DOHH2 (cell line): ENCODE results near the gene TNFRSF13B.
"Not testable (repeated sequence)": the region's sequence is repeated elsewhere in the genome, so short reads cannot be mapped to it uniquely, and the experiment has no call there.

Experiments used
- H3F3A ChIP-seq: fragments of 200-600 bp; sonication (generic), shearing (Covaris generic); 2 replicates; pipeline ENCODE4 v1.6.0; 2016; ENCODE audit warnings: antibody characterized with exemption, mild to moderate bottlenecking; ENCODE audit not compliant: control insufficient read depth, insufficient read depth
- H3K27ac ChIP-seq: fragments of 200-600 bp; sonication (generic); 2 replicates; pipeline ENCODE4 v1.5.1; 2014; ENCODE audit warnings: low read depth, mild to moderate bottlenecking, low read length, moderate library complexity
- H3K27me3 ChIP-seq: fragments of 200-600 bp; sonication (generic); 2 replicates; pipeline ENCODE4 v1.6.1; 2014; ENCODE audit warnings: mild to moderate bottlenecking, low read length, mixed read lengths; ENCODE audit not compliant: control insufficient read depth
- H3K36me3 ChIP-seq: fragments of 200-600 bp; sonication (generic); 2 replicates; pipeline ENCODE4 v1.6.1; 2014; ENCODE audit warnings: mild to moderate bottlenecking, low read length, moderate library complexity, mixed read lengths; ENCODE audit not compliant: control insufficient read depth
- H3K4me1 ChIP-seq: fragments of 200-600 bp; sonication (generic); 2 replicates; pipeline ENCODE4 v1.6.1; 2014; ENCODE audit warnings: mild to moderate bottlenecking, low read length, mixed read lengths; ENCODE audit not compliant: control insufficient read depth
- H3K4me2 ChIP-seq: fragments of 200-600 bp; sonication (generic); 2 replicates; pipeline ENCODE4 v1.6.0; 2014; ENCODE audit warnings: mild to moderate bottlenecking, low read length, moderate library complexity
- H3K4me3 ChIP-seq: fragments of 200-600 bp; sonication (generic); 2 replicates; pipeline ENCODE4 v1.5.1; 2014; ENCODE audit warnings: mild to moderate bottlenecking, low read length, mixed read lengths
- H3K79me2 ChIP-seq: fragments of 200-600 bp; sonication (generic); 2 replicates; pipeline ENCODE4 v1.6.1; 2014; ENCODE audit warnings: mild to moderate bottlenecking, low read length, mixed read lengths; ENCODE audit not compliant: control insufficient read depth
- H3K9me2 ChIP-seq: fragments of 200-600 bp; sonication (generic); replicated peaks from 2 replicates; pipeline ENCODE4 v1.6.1; 2014; ENCODE audit warnings: mild to moderate bottlenecking, low read length, mixed read lengths; ENCODE audit not compliant: control insufficient read depth
- H3K9me3 ChIP-seq: fragments of 200-600 bp; sonication (generic); 2 replicates; pipeline ENCODE4 v1.6.1; 2014; ENCODE audit warnings: antibody characterized with exemption, low read length, mixed read lengths; ENCODE audit not compliant: control insufficient read depth, insufficient read depth
- H4K20me1 ChIP-seq: fragments of 200-600 bp; sonication (generic); 2 replicates; pipeline ENCODE4 v1.6.0; 2014; ENCODE audit warnings: low read depth, mild to moderate bottlenecking, antibody characterized with exemption, low read length, moderate library complexity; ENCODE audit not compliant: control insufficient read depth, insufficient read depth

Gene TNFRSF13B

GRCh38 chr17:17013828-17014747 is 42.2 kb upstream of the TNFRSF13B start:
- H3K79me2 ChIP-seq, H3K9me3 ChIP-seq, H3K9me2 ChIP-seq, H3K4me2 ChIP-seq, H3K4me3 ChIP-seq, H4K20me1 ChIP-seq, H3K27me3 ChIP-seq, H3K4me1 ChIP-seq, H3K36me3 ChIP-seq, H3K27ac ChIP-seq, H3F3A ChIP-seq: not testable (repeated sequence)

DNA sequence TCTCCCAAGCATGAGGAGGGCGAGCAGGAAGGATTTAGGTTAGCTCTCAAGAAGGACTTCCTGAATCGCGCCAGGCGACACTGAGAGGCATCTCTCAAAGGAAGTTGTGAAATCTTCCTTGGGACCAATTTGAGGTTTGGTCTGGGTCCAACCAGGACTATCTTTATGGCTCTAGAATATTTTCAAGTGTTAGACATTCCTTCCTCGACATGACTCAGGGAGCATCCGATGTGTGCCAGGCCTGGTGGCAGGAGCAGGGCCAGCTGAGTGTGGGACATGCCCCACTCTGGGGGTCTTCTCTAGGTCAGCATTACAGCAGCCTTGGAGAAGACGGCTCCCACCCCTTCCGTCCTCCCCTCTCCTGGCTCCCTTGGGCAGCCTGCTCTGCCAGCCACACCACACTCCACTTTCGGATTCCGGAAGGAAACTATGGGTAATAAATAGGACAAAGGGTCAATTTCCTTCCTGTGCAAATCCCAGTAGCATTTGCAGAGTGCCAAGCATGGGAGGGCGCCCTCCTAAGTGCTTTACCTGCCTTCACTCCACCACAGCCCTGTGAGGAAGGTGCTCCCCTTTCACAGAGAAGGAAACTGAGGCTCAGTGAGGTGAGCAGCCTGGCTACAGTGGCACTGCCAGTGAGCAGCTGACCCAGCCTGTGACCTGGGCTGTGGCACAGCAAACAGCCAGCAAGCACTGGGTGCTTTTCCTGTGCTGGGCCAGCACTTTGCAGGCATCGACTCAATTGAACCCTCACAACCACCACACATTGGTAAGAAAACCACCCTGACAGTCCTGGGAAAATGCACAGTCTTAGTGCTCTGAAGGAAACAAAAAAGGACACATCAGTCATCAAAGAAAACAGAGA is 39.4 kb upstream of the TNFRSF13B start:
- H3K27ac ChIP-seq, result not testable (repeated sequence)

GRCh38 chr17:17010545-17011034 is 38.7 kb upstream of the TNFRSF13B start:
- not testable (repeated sequence) for H3K9me2 ChIP-seq, H3K9me3 ChIP-seq, H3K4me3 ChIP-seq, H3K4me2 ChIP-seq, H3K36me3 ChIP-seq, H4K20me1 ChIP-seq, H3K27ac ChIP-seq, H3F3A ChIP-seq, H3K79me2 ChIP-seq, H3K27me3 ChIP-seq, H3K4me1 ChIP-seq

More for the DNA sequence above, 39.4 kb upstream of the TNFRSF13B start:
- not testable (repeated sequence) for H3F3A ChIP-seq, H3K79me2 ChIP-seq, H3K9me2 ChIP-seq, H3K4me1 ChIP-seq, H3K4me2 ChIP-seq, H4K20me1 ChIP-seq, H3K36me3 ChIP-seq, H3K27me3 ChIP-seq, H3K9me3 ChIP-seq, H3K4me3 ChIP-seq

- H3K4me1 ChIP-seq, H3K27ac ChIP-seq, H3K4me2 ChIP-seq: not testable (repeated sequence)
Observed at GRCh38 chr17:17009972-17010371, 38.1 kb upstream of the TNFRSF13B start.

GRCh38 chr17:17008621-17009397 is 36.9 kb upstream of the TNFRSF13B start:
- not testable (repeated sequence) for H3K4me1 ChIP-seq, H3K79me2 ChIP-seq, H3K9me2 ChIP-seq, H3K36me3 ChIP-seq, H3K4me3 ChIP-seq, H4K20me1 ChIP-seq, H3K9me3 ChIP-seq, H3K27me3 ChIP-seq, H3K27ac ChIP-seq, H3F3A ChIP-seq, H3K4me2 ChIP-seq

More at GRCh38 chr17:17009972-17010371, 38.1 kb upstream of the TNFRSF13B start:
- not testable (repeated sequence) for H3K9me2 ChIP-seq, H3K9me3 ChIP-seq, H3K4me3 ChIP-seq, H4K20me1 ChIP-seq, H3K79me2 ChIP-seq, H3F3A ChIP-seq, H3K27me3 ChIP-seq, H3K36me3 ChIP-seq

GRCh38 chr17:17007891-17008290 is 36.0 kb upstream of the TNFRSF13B start:
- not testable (repeated sequence) for H3K27ac ChIP-seq, H3K36me3 ChIP-seq, H3K4me2 ChIP-seq, H4K20me1 ChIP-seq, H3K9me2 ChIP-seq, H3F3A ChIP-seq, H3K4me3 ChIP-seq, H3K9me3 ChIP-seq, H3K79me2 ChIP-seq, H3K27me3 ChIP-seq, H3K4me1 ChIP-seq

GRCh38 chr17:17004997-17005614 is 33.2 kb upstream of the TNFRSF13B start:
- not testable (repeated sequence) for H3F3A ChIP-seq, H3K9me3 ChIP-seq, H3K27me3 ChIP-seq, H3K4me2 ChIP-seq, H3K9me2 ChIP-seq, H3K79me2 ChIP-seq, H3K36me3 ChIP-seq, H3K27ac ChIP-seq, H3K4me1 ChIP-seq, H4K20me1 ChIP-seq, H3K4me3 ChIP-seq
